GM12892 (cell line): ENCODE results near the gene ABLIM3.

Experiments used
- POLR2A ChIP-seq: IDR thresholded peaks from 2 replicates; pipeline ENCODE4 v1.6.1; 2011; ENCODE audit warnings: low read depth, low read length, control low read depth
- TAF1 ChIP-seq: IDR thresholded peaks from 2 replicates; pipeline ENCODE4 v1.6.1; 2011; ENCODE audit warnings: low read depth, mild to moderate bottlenecking, control low read depth, low read length, borderline replicate concordance

DNA sequence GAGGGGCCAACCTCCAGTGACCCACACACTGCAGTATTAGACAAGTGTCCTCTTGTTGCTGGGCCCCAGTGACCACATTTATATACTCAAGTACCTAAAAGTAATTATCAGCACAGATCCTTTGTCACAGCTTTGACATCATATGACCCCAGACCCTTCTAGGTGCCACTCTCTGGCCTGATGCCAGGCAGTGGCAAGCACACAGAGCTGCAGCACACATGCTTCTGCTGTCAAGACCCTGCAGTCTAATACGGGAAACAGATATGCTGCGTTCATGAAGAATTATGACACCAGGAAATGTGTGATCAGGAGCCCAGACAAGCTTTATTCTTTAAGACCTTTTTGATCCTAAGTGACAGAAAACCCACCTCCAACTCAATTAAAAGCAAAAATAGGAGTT, 66.5 kb downstream of the ABLIM3 start:
- TF ChIP-seq POLR2A (no peak), TAF1 (no peak)
